Activated T-cell treated with anti-CD3 and anti-CD28 coated beads, Interleukin-2, amount 50 U/mL, for 1 hour (primary cell): ENCODE results near the gene UGT2B17.
A peak's percentile ranks its signal among the peaks of the same experiment; 100 is the strongest.
"Not testable (repeated sequence)": the region's sequence is repeated elsewhere in the genome, so short reads cannot be mapped to it uniquely, and the experiment has no call there.

Experiments
- DNase-seq: peaks from one replicate; pipeline ENCODE4 v3.0.0-alpha.2; 2020

The UGT2B17 gene

GRCh38 chr4:68568535-68568934 is 7.6 kb downstream of the UGT2B17 start:
- not testable (repeated sequence) for DNase-seq

- not testable (repeated sequence) for DNase-seq
Observed at GRCh38 chr4:68566364-68566763, 9.8 kb downstream of the UGT2B17 start.

DNA sequence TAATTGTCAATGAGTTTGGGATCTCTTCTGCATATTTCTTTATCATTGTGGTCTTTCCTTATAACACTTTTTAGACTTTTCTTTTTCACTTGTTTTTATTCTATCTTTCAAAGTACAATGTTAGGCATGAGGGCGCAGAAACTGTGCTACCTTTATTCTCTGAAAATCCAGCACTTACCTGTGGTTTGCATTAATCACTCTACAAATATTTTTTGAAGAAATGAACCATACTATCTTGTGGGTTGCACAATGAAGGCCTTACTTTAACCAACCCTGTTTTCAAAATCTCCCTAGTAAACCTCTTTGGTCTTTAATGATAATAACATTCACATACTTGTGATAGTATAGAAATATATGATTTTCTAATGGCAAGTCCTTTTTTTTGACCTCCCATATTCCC is 11.0 kb downstream of the UGT2B17 start:
- DNase-seq, result not testable (repeated sequence)

DNA sequence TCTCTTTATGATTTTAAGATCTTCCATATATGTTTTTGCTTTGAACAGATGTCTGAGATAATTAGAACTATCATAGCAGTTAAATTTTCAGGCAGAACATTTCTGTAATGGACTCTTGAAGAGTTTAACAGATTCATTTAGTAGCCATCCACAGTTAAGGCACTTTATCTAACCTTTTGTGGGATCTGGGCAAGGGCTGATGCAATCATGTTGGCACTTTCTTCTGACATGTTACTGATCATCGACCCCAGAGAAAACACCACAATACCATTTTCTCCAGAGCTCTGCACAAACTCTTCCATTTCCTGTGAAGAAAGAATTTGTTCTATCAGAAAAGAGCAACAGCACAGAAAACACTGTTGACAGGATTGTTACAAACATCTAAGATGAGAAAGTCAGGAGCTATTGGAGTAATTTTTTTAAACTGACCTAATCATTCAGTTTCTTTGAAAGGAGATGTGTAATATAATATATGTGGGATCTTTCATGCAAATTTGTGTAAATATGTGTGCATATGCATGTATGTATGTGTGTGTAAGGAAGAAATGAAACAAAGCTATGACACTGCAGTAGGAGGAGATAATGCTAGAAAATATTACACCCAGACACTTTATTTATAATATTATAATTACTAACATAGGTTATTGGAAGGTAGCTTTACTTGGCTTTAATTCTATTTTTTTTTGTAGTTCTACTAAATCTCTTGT is 15.6 kb downstream of the UGT2B17 start:
- not testable (repeated sequence) for DNase-seq

- not testable (repeated sequence) for DNase-seq
Observed at GRCh38 chr4:68553830-68554229, 22.3 kb downstream of the UGT2B17 start.

GRCh38 chr4:68552818-68553811 is 23.0 kb downstream of the UGT2B17 start:
- DNase-seq, result not testable (repeated sequence)

GRCh38 chr4:68542742-68543141 is 33.4 kb downstream of the UGT2B17 start:
- not testable (repeated sequence) for DNase-seq

GRCh38 chr4:68536375-68536774 is 39.7 kb downstream of the UGT2B17 start:
- no peak for DNase-seq

- DNase-seq, result no peak
Observed at GRCh38 chr4:68535974-68536373, 40.1 kb downstream of the UGT2B17 start.

DNA sequence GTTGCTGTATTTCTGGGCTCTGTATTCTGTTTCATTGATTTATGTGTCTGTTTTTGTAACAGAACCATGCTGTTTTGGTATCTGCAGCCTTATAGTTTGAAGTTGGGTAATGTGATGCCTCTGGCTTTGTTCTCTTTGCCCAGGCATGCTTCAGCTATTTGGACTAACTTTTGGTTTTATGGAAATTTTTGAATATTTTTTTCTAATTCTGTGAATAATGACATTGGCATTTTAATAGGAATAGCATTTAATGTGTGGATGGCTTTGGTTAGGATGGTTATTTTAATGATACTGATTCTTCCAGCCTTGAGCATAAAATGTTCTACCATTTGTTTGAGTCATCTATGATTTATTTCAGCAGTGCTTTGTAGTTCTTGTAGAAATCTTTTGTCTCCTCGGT is 53.9 kb downstream of the UGT2B17 start:
- DNase-seq, result not testable (repeated sequence)

DNA sequence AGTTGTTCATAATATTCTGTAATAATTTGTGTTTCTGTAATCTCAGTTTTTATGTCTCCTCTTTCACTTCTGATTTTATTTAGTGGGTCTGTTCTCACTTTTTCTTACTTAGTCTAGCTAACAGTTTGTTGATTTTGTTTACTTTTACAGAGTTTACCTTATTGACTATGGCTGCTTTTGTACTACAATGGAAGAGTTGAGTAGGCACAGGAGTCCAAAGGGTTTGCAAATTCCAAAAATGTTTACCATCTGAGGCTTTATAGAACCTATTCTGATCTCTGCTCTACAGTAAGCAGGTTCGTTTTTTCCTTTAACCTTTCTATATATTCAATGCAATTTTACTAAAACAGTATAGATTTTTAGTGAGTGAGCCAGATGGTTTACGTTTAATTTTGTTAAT is 55.1 kb downstream of the UGT2B17 start:
- DNase-seq, result no peak

DNA sequence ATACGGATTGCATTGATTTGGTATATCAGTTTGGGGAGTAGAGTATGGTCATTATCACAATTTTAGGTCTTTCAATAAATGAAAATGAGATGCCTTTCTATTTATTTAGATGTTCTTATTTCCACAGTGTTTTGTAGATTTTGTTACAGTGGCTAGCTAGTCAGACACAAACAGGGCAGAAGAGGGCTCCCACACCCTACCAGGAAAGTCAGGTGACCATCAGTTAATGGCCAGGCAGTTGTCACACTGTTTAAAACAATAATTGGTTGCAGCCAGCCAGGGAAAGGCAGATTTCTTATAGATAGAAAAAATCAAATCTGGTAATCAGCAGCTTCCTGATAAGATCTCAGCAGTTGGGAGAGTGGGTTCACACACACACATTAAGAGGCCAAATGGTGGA is 57.2 kb downstream of the UGT2B17 start:
- no peak for DNase-seq

GRCh38 chr4:68505452-68505851 is 70.7 kb downstream of the UGT2B17 start:
- DNase-seq, result not testable (repeated sequence)

- not testable (repeated sequence) for DNase-seq
Observed at GRCh38 chr4:68504836-68505235, 71.3 kb downstream of the UGT2B17 start.

DNA sequence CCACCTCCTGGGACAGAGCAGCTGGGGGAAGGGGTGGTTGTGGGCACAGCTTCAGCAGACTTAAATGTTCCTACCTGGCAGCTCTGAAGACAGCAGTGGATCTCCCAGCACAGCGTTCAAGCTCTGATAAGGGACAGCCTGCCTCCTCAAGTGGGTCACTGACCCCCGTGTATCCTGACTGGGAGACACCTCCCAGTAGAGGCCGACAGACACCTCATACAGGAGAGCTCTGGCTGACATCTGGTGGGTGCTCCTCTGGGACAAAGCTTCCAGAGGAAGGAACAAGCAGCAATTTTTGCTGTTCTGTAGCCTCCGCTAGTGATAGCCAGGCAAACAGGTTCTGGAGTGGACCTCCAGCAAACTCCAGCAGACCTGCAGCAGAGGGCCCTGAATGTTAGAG is 72.7 kb downstream of the UGT2B17 start:
- not testable (repeated sequence) for DNase-seq

GRCh38 chr4:68499021-68499420 is 77.1 kb downstream of the UGT2B17 start:
- no peak for DNase-seq

DNA sequence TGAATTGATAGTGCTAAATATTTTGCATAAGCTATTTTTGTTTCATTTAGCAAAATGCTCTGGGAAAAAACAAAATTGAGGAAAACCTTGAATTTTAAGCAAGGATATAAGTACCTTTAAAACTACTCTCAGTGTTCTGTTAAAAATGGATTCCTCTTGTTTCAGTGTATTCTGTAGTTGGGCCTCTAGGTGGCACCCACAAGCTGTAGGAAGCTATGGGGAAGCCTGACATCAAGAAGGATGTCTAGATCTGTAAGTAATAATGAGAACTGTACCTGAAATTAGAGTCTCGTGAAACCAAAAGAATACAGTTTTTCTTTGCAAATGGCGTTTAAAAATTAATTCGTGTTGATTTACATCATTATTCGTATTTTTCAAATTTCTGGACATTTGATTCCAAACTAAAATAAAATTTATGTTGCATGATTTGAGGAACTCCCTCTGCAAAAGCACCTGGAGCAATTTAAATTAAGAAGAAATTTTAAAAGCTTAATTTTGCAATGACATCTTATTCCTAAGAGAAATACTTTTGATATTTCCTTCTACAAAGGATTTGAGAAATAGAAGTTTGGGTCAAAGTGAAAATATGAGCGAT is 77.6 kb downstream of the UGT2B17 start:
- peak; percentile 41 for DNase-seq

GRCh38 chr4:68494688-68495087 is 81.4 kb downstream of the UGT2B17 start:
- DNase-seq, result no peak

DNA sequence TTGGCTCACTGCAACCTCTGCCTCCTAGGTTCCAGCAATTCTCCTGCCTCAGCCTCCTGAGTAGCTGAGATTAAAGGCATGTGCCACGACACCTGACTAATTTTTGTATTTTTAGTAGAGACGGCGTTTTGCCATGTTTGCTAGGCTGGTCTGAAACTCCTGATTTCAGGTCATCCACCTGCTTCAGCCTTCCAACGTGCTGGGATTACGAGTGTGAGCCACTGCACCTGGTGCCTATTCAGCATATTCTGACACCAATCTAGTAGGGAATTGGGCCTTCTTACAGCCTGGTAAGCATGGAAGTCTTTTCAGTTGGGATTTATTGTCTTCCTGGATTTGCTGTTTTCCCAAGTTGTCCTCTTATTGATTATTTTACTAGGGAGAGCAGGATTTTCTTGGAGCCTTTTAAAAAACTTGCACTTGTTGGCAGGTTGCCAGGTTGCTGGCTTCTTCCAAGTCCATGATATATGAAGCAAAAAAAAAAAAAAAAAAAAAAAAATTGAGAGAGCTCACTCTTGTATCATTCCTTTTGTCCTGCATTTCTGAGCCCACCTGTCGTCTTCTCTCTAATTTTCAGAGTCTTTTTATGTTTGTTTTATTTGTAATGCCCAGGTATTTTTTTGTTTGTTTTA is 85.2 kb downstream of the UGT2B17 start:
- no peak for DNase-seq

- no peak for DNase-seq
Observed at GRCh38 chr4:68489338-68489737, 86.8 kb downstream of the UGT2B17 start.
